Measurements from ENCODE around the gene HPS3.

DNA sequence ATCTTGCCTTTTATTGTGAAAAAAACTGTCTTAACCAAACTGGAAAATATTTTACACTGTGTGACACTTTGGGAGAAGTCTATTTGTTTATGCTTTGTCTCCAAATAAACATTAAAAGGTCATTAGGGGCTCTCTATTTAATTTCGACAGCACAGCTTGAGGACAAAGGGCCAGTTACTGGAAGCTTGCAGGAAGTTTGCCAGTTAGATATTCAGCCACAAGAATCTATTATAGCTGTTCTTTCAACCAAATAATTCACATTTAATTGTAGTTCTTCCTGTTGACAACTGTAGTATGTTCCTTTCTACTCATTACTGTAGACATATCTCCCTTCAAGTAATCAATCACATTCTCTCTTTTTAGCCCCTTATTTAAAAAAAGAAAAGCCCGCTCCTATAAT lies 86.1 kb downstream of the HPS3 start:
- TF ChIP-seq, protein P1, sequence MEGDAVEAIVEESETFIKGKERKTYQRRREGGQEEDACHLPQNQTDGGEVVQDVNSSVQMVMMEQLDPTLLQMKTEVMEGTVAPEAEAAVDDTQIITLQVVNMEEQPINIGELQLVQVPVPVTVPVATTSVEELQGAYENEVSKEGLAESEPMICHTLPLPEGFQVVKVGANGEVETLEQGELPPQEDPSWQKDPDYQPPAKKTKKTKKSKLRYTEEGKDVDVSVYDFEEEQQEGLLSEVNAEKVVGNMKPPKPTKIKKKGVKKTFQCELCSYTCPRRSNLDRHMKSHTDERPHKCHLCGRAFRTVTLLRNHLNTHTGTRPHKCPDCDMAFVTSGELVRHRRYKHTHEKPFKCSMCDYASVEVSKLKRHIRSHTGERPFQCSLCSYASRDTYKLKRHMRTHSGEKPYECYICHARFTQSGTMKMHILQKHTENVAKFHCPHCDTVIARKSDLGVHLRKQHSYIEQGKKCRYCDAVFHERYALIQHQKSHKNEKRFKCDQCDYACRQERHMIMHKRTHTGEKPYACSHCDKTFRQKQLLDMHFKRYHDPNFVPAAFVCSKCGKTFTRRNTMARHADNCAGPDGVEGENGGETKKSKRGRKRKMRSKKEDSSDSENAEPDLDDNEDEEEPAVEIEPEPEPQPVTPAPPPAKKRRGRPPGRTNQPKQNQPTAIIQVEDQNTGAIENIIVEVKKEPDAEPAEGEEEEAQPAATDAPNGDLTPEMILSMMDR (IDR thresholded peaks at IDR 0.05) = no peak
- TF ChIP-seq POLR2A (IDR thresholded peaks at IDR 0.05) = no peak

Measured in thyroid gland (tissue), 4 donors.